ENCODE data around the gene STAG2.
"Not testable (repeated sequence)": the region's sequence is repeated elsewhere in the genome, so short reads cannot be mapped to it uniquely, and the experiment has no call there.

The STAG2 gene

DNA sequence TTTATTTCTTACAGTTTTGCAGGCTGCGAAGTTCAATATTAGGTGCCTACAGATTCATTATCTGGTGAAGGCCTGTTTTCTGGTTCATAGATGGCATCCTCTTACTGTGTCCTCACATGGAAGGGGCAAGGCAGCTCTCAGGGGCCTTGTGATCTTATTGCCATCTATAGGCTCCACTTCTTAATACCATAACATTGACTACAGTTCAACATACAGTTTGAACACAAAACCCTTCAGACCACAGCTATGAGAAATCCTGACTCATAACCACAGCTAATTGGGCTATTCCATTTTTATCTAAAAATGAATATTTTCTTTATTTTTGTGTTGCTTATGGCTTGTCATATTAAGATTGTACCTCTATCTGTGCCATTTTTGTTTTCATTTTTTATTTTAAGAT is 72.3 kb downstream of the STAG2 start:
- H3K36me3 Mint-ChIP-seq = peaks cover 8% of the 10 kb centered on the region
- H3K9me3 Mint-ChIP-seq = no peaks in the 10 kb centered on the region
- DNase-seq (ENCODE audit: low spot score in 2 of 2) = no peak
- H3K27me3 Mint-ChIP-seq = no peaks in the 10 kb centered on the region
- no peak overlapping the region for H3K4me3 Mint-ChIP-seq
- peaks cover 5% of the 10 kb centered on the region for H3K4me1 Mint-ChIP-seq
- no peak overlapping the region for H3K27ac Mint-ChIP-seq
- ATAC-seq (ENCODE audit: low read depth) = no peak

DNA sequence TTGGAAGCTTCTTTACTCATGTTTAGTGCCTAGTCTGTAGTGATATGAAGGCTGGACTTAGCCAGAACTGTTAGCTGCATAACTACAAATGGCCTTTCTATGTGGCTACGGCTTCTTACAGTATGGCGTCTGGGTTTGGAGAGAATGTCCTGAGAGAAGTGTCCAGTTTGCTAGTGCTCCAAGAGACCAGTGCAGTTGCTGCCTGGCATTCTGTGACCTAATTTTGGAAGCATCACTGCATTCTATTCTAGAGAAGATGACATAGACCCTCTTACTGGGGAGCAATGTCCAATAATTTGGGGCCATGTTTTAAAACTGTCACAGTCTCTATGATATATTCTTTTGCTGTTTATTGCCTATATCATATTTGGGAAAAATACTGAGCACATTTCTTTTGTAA is 74.2 kb downstream of the STAG2 start:
- no peaks in the 10 kb centered on the region for H3K27me3 Mint-ChIP-seq
- no peak for DNase-seq (ENCODE audit: low spot score in 2 of 2)
- peaks cover 5% of the 10 kb centered on the region for H3K4me1 Mint-ChIP-seq
- no peaks in the 10 kb centered on the region for H3K9me3 Mint-ChIP-seq
- ATAC-seq (ENCODE audit: low read depth) = no peak
- H3K36me3 Mint-ChIP-seq = peaks cover 8% of the 10 kb centered on the region
- H3K27ac Mint-ChIP-seq = no peak overlapping the region
- no peak overlapping the region for H3K4me3 Mint-ChIP-seq

- Mint-ChIP-seq H3K4me3 (no peak overlapping the region), H3K27ac (peak overlapping the region; percentile 41), H3K9me3 (no peaks in the 10 kb centered on the region), H3K4me1 (no peaks in the 10 kb centered on the region), H3K36me3 (peaks cover 8% of the 10 kb centered on the region), H3K27me3 (no peaks in the 10 kb centered on the region)
- ATAC-seq (ENCODE audit: low read depth) (no peak), DNase-seq (ENCODE audit: low spot score in 2 of 2) (no peak)
These were observed 80.5 kb downstream of the STAG2 start for GRCh38 chrX:124042042-124042441.

GRCh38 chrX:124045109-124045508 is 83.6 kb downstream of the STAG2 start:
- no peak overlapping the region for H3K4me3 Mint-ChIP-seq
- ATAC-seq (ENCODE audit: low read depth) (no peak), DNase-seq (ENCODE audit: low spot score in 2 of 2) (no peak)
- H3K27ac Mint-ChIP-seq = peak overlapping the region; percentile 62
- no peaks in the 10 kb centered on the region for H3K9me3 Mint-ChIP-seq
- H3K27me3 Mint-ChIP-seq = no peaks in the 10 kb centered on the region
- H3K4me1 Mint-ChIP-seq = no peaks in the 10 kb centered on the region
- peaks cover 9% of the 10 kb centered on the region for H3K36me3 Mint-ChIP-seq

DNA sequence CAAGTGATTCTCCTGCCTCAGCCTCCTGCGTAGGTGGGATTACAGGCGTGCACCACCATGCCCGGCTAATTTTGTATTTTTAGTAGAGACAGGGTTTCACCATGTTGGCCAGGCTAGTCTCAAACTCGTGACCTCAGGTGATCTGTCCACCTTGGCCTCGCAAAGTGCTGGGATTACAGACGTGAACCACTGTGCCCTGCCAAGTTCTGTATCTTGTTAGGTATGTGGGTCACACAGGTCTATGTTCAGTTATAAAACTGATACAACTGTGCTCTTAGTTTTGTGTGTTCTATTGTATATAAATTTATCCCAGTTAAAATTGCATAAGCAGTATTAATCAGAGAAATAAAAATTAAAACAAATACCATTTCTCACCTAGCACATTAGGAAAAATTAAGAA is 122.9 kb downstream of the STAG2 start:
- H3K4me1 Mint-ChIP-seq; H3K27ac Mint-ChIP-seq; H3K27me3 Mint-ChIP-seq; H3K4me3 Mint-ChIP-seq; DNase-seq (ENCODE audit: low spot score in 2 of 2); H3K9me3 Mint-ChIP-seq; ATAC-seq (ENCODE audit: low read depth): not testable (repeated sequence)
- peaks cover 19% of the 10 kb centered on the region for H3K36me3 Mint-ChIP-seq

GRCh38 chrX:124085063-124085462 is 123.6 kb downstream of the STAG2 start:
- Mint-ChIP-seq H3K9me3 (no peaks in the 10 kb centered on the region), H3K4me1 (no peaks in the 10 kb centered on the region), H3K4me3 (no peak overlapping the region), H3K27ac (no peak overlapping the region), H3K36me3 (peaks cover 22% of the 10 kb centered on the region), H3K27me3 (no peaks in the 10 kb centered on the region)
- DNase-seq (ENCODE audit: low spot score in 2 of 2) (no peak), ATAC-seq (ENCODE audit: low read depth) (no peak)

GRCh38 chrX:124086411-124086810 is 124.9 kb downstream of the STAG2 start:
- H3K27me3 Mint-ChIP-seq = no peaks in the 10 kb centered on the region
- H3K9me3 Mint-ChIP-seq = no peaks in the 10 kb centered on the region
- no peak overlapping the region for H3K27ac Mint-ChIP-seq
- H3K4me1 Mint-ChIP-seq = no peaks in the 10 kb centered on the region
- H3K4me3 Mint-ChIP-seq = no peak overlapping the region
- DNase-seq (ENCODE audit: low spot score in 2 of 2) = no peak
- H3K36me3 Mint-ChIP-seq = peaks cover 23% of the 10 kb centered on the region
- no peak for ATAC-seq (ENCODE audit: low read depth)

- no peak for DNase-seq (ENCODE audit: low spot score in 2 of 2)
- no peak for ATAC-seq (ENCODE audit: low read depth)
- H3K27me3 Mint-ChIP-seq = no peaks in the 10 kb centered on the region
- H3K4me3 Mint-ChIP-seq = no peak overlapping the region
- no peak overlapping the region for H3K27ac Mint-ChIP-seq
- H3K9me3 Mint-ChIP-seq = no peaks in the 10 kb centered on the region
- peaks cover 21% of the 10 kb centered on the region for H3K36me3 Mint-ChIP-seq
- H3K4me1 Mint-ChIP-seq = no peaks in the 10 kb centered on the region
These were observed 125.7 kb downstream of the STAG2 start for GRCh38 chrX:124087000-124087746.

- no peaks in the 10 kb centered on the region for H3K4me1 Mint-ChIP-seq
- no peaks in the 10 kb centered on the region for H3K9me3 Mint-ChIP-seq
- DNase-seq (ENCODE audit: low spot score in 2 of 2) = no peak
- no peak overlapping the region for H3K27ac Mint-ChIP-seq
- no peak for ATAC-seq (ENCODE audit: low read depth)
- peaks cover 29% of the 10 kb centered on the region for H3K36me3 Mint-ChIP-seq
- H3K4me3 Mint-ChIP-seq = no peak overlapping the region
- H3K27me3 Mint-ChIP-seq = no peaks in the 10 kb centered on the region
These were observed 131.7 kb downstream of the STAG2 start for GRCh38 chrX:124093222-124093621.

DNA sequence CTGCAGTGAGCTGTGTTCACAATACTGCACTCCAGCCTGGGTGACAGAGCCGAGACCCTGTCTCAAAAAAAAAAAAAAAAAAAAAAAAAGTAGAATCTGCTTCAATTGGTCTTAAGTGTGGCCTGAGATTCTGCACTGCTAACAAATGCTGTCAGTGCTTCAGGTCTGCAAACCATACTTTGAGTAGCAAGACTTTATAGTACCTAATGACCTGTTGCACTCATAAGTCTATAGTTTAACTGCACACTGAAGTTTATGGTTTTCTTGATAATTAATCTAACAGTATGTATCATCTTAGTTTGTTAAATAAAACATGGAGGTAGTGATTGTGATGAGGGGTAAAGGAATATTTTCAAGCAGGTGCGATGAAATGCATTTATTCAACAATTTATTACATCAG is 135.6 kb downstream of the STAG2 start:
- DNase-seq (ENCODE audit: low spot score in 2 of 2) (no peak), ATAC-seq (ENCODE audit: low read depth) (no peak)
- H3K27ac Mint-ChIP-seq = no peak overlapping the region
- no peaks in the 10 kb centered on the region for H3K4me1 Mint-ChIP-seq
- H3K4me3 Mint-ChIP-seq = no peak overlapping the region
- H3K36me3 Mint-ChIP-seq = peaks cover 20% of the 10 kb centered on the region
- no peaks in the 10 kb centered on the region for H3K9me3 Mint-ChIP-seq
- H3K27me3 Mint-ChIP-seq = no peaks in the 10 kb centered on the region

- DNase-seq (ENCODE audit: low spot score in 2 of 2) = peak in 1 of 2 donors; percentile 1
- Mint-ChIP-seq H3K27ac (no peak overlapping the region), H3K4me1 (no peaks in the 10 kb centered on the region), H3K9me3 (no peaks in the 10 kb centered on the region), H3K4me3 (no peak overlapping the region), H3K36me3 (peaks cover 16% of the 10 kb centered on the region), H3K27me3 (no peaks in the 10 kb centered on the region)
- no peak for ATAC-seq (ENCODE audit: low read depth)
These were observed 136.6 kb downstream of the STAG2 start for GRCh38 chrX:124098089-124098488.

GRCh38 chrX:124103966-124104365 is 142.5 kb downstream of the STAG2 start:
- peaks cover 11% of the 10 kb centered on the region for H3K36me3 Mint-ChIP-seq
- H3K4me1 Mint-ChIP-seq = no peaks in the 10 kb centered on the region
- no peak for ATAC-seq (ENCODE audit: low read depth)
- H3K27me3 Mint-ChIP-seq = no peaks in the 10 kb centered on the region
- H3K4me3 Mint-ChIP-seq = no peak overlapping the region
- no peak for DNase-seq (ENCODE audit: low spot score in 2 of 2)
- H3K9me3 Mint-ChIP-seq = no peaks in the 10 kb centered on the region
- H3K27ac Mint-ChIP-seq = no peak overlapping the region

DNA sequence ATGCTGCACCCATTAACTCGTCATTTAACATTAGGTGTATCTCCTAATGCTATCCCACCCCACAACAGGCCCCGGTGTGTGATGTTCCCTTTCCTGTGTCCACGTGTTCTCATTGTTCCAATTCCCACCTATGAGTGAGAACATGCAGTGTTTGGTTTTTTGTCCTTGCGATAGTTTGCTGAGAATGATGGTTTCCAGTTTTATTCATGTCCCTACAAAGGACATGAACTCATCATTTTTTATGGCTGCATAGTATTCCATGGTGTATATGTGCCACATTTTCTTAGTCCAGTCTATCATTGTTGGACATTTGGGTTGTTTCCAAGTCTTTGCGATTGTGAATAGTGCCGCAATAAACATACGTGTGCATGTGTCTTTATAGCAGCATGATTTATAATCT is 143.0 kb downstream of the STAG2 start:
- not testable (repeated sequence) for DNase-seq (ENCODE audit: low spot score in 2 of 2); H3K27ac Mint-ChIP-seq; H3K4me1 Mint-ChIP-seq; H3K27me3 Mint-ChIP-seq; H3K9me3 Mint-ChIP-seq; H3K4me3 Mint-ChIP-seq; ATAC-seq (ENCODE audit: low read depth)
- peaks cover 12% of the 10 kb centered on the region for H3K36me3 Mint-ChIP-seq

- Mint-ChIP-seq H3K9me3 (no peaks in the 10 kb centered on the region), H3K27ac (no peak overlapping the region), H3K4me1 (no peaks in the 10 kb centered on the region), H3K4me3 (no peak overlapping the region), H3K27me3 (no peaks in the 10 kb centered on the region), H3K36me3 (peaks cover 10% of the 10 kb centered on the region)
- no peak for DNase-seq (ENCODE audit: low spot score in 2 of 2)
- ATAC-seq (ENCODE audit: low read depth) = no peak
These were observed 152.4 kb downstream of the STAG2 start for GRCh38 chrX:124113621-124114600.

All from memory B cell (primary cell).